Testis (tissue), 5 donors: Measurements from ENCODE around the gene NUDCD3. TPM values are rescaled to one million over a fixed set of nuclear protein-coding genes. Genes with fewer than 3 reads are reported as not detected.
A peak's percentile ranks its signal among the peaks of the same experiment; 100 is the strongest.

Source experiments
- DNase-seq: peaks from one replicate; pipeline ENCODE4 v3.0.0-alpha.2; 2019
- H3K27ac ChIP-seq, 2 donors: fragments of 200-600 bp; sonication (generic); one replicate each; pipeline ENCODE4 v1.5.1; 2019
- H3K27me3 ChIP-seq: fragments of 200-600 bp; sonication (generic); one replicate; pipeline ENCODE4 v1.5.1; 2019
- H3K36me3 ChIP-seq: fragments of 200-600 bp; sonication (generic); one replicate; pipeline ENCODE4 v1.5.1; 2017; ENCODE audit warnings: low read depth; ENCODE audit errors: missing control alignments
- H3K4me1 ChIP-seq: fragments of 200-600 bp; sonication (generic); one replicate; pipeline ENCODE4 v1.5.1; 2019
- H3K4me3 ChIP-seq, 2 donors: fragments of 200-600 bp; sonication (generic); one replicate each; pipeline ENCODE4 v1.5.1; 2017 to 2019
- H3K9me3 ChIP-seq: fragments of 200-600 bp; sonication (generic); one replicate; pipeline ENCODE4 v1.5.1; 2017
- POLR2A ChIP-seq: fragments of 450-650 bp; IDR thresholded peaks from one replicate; pipeline ENCODE4 v1.6.1; 2017; ENCODE audit warnings: antibody characterized with exemption, mild to moderate bottlenecking, moderate library complexity
- WGBS, 2 donors: methylation state at CpG; one replicate each; pipeline ENCODE4 v1.1.5; 2018; 5-methylcytosine and 5-hydroxymethylcytosine counted together
- intact Hi-C: fragments of 100-400 bp; cut with DNase I; formaldehyde crosslinking; loops from one replicate; pipeline ENCODE4 v1.15.1; 2023; ENCODE audit warnings: low total_unique reads
- long read RNA-seq, 2 donors: transcript quantifications; one replicate each; lab custom pipeline, GENCODE V29; 2026
- polyA plus RNA-seq: library from polyadenylated mRNA; stranded (reverse); fragments of 350-450 nt; fragmentation: Illumina TruSeq; extraction: RNeasy Lipid Tissue Mini Kit (QIAGEN cat#74804); gene quantifications from one replicate; pipeline ENCODE4 v1.2.3, GENCODE V29; 2014; ENCODE audit warnings: low read depth, low replicate concordance; ENCODE audit not compliant: insufficient read depth
- total RNA-seq, 2 donors: library from RNA; depleted of rRNA; stranded (reverse); fragments of >200 nt; gene quantifications; one replicate each; pipeline ENCODE4 v1.2.3, GENCODE V29; 2016
- TF ChIP-seq, protein P1 (sequence below), 3 experiments: fragments of 450-650 bp in 2 of 3; fragments of 200-600 bp in 1 of 3; sonication (generic) in 1 of 3; IDR thresholded peaks; one replicate each; pipeline ENCODE4 v1.5.1; 2016 to 2019; ENCODE audit warnings: antibody characterized with exemption in 3 of 3, mild to moderate bottlenecking in 2 of 3, moderate library complexity in 1 of 3

Gene NUDCD3
- 10 to 100 TPM; 50.6 to 54.6 TPM for total RNA-seq
- 112 TPM for polyA plus RNA-seq
- long read RNA-seq, donor 1, full-length matches to known transcripts = 8 of 25 reads
- long read RNA-seq, donor 1, partial matches to known transcripts = 17 of 25 reads
- long read RNA-seq, donor 1, other reads (novel, unspliced or antisense) = 0 of 25 reads
- long read RNA-seq, donor 2, full-length matches to known transcripts = 10 of 21 reads
- long read RNA-seq, donor 2, partial matches to known transcripts = 11 of 21 reads
- long read RNA-seq, donor 2, other reads (novel, unspliced or antisense) = 0 of 21 reads

DNA sequence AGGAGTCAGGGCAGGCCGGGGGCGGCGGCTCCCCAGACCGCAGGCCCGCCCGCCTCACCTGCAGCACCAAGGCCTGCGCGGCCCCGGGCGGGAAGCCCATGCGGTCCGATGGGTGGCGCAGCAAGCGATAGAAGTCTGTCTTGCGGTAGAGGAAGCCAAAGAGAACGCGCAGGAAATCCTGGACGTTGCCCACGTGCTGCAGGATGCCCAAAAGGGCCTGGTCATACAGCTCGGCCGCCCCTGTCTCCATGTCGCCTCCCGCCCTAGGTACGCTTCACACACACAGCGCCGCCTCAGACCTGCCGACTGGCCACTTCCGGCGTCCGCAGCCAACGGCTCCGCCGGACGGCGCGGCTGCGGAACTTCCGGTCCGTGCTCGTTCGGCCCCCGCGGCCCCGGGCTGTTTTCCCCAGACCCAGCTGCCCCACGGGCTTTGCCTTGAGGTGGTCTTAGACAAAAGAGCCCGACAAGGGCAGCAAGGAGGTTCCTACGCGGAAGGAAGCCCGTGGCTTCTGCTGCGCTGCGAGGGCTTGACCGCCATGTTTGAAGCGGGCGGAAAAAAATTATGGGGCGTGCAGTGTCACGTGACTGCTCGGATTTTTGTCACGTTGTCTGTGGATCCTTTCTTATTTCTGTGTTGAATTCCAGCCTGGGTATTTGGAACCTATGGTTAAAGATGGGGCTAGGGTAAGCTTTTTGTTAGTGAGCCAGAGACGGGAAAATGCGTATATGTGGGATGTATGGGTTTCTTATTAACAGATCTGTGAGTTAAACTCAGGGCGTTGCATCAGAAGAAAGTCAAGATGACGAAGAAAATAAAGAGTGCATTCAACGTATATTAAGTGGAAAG, at the start of gene NUDCD3:
Gene NUDCD3, minus strand, starts transcription at position 308 of the 850 bp plus-strand sequence. Its CDS starts 58 bp downstream, at position 250.
- H3K27ac ChIP-seq = peak within 1 kb of the TSS; percentile 94 to 97
- peaks cover 14% of the 10 kb centered on the region for H3K4me1 ChIP-seq
- H3K36me3 ChIP-seq = no peaks in the 10 kb centered on the region
- peak within 1 kb of the TSS; percentile 70 to 91 for H3K4me3 ChIP-seq
- intact Hi-C loops = no loop called here
- no peaks in the 10 kb centered on the region for H3K9me3 ChIP-seq
- no peak for TF ChIP-seq POLR2A
- TF ChIP-seq, protein P1, sequence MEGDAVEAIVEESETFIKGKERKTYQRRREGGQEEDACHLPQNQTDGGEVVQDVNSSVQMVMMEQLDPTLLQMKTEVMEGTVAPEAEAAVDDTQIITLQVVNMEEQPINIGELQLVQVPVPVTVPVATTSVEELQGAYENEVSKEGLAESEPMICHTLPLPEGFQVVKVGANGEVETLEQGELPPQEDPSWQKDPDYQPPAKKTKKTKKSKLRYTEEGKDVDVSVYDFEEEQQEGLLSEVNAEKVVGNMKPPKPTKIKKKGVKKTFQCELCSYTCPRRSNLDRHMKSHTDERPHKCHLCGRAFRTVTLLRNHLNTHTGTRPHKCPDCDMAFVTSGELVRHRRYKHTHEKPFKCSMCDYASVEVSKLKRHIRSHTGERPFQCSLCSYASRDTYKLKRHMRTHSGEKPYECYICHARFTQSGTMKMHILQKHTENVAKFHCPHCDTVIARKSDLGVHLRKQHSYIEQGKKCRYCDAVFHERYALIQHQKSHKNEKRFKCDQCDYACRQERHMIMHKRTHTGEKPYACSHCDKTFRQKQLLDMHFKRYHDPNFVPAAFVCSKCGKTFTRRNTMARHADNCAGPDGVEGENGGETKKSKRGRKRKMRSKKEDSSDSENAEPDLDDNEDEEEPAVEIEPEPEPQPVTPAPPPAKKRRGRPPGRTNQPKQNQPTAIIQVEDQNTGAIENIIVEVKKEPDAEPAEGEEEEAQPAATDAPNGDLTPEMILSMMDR (IDR thresholded peaks at IDR 0.05) = peak in 2 of 3 experiments; percentile 2 to 22
- 0 to 1% methylated on average over 18 to 61 of the region's 63 CpGs for WGBS, 2 donors
- peak; percentile 92 for DNase-seq
- H3K27me3 ChIP-seq = no peaks in the 10 kb centered on the region

DNA sequence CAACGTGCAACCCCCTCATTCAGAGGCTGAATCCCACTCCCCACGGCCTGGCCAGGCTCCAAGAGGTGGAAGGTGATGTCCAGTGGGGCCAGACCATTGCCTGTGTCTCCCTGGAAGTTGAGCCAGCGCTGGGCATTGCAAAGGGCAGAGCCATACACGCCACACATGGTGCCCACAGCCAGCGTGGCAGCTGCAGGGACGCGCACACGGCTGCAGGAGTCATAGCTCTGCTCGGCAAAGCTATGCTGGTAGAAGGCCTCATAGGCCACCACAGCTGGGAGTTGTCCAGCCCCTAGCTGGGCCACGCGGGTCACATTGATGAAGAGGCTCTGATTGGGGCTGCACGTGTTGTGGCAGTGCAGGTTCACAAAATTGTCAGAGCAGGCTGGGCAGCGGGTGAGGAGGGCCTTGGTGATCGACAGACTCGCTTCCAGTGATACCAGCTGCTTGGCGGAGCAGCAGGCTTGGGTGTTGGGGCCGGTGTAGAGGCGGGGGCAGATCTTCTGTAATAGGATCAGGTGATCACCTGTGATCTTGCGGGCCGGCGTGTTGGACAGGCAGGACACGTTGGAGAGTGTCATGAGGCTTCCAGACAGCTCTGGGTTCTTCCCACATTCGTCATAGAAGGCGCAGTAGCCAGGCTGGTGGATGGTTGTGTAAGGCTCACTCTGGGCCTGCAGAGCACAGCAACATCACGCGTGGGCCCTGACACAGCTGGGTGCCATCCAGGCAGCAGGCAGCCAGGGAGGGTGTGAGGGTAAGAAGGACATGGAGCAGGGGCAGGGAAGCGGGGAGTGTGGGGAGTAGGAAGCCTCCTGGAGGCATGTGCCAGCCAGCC, 49.4 kb upstream of the NUDCD3 start:
- no peak overlapping the region for H3K4me3 ChIP-seq
- intact Hi-C loops = no loop called here
- no peak for TF ChIP-seq POLR2A
- TF ChIP-seq, protein P1 (IDR thresholded peaks at IDR 0.05) = no peak
- H3K36me3 ChIP-seq = no peaks in the 10 kb centered on the region
- no peak overlapping the region for H3K27ac ChIP-seq
- no peaks in the 10 kb centered on the region for H3K4me1 ChIP-seq
- H3K27me3 ChIP-seq = no peaks in the 10 kb centered on the region
- 80 to 93% methylated on average over 5 to 27 of the region's 27 CpGs for WGBS, 2 donors
- no peaks in the 10 kb centered on the region for H3K9me3 ChIP-seq
- no peak for DNase-seq

DNA sequence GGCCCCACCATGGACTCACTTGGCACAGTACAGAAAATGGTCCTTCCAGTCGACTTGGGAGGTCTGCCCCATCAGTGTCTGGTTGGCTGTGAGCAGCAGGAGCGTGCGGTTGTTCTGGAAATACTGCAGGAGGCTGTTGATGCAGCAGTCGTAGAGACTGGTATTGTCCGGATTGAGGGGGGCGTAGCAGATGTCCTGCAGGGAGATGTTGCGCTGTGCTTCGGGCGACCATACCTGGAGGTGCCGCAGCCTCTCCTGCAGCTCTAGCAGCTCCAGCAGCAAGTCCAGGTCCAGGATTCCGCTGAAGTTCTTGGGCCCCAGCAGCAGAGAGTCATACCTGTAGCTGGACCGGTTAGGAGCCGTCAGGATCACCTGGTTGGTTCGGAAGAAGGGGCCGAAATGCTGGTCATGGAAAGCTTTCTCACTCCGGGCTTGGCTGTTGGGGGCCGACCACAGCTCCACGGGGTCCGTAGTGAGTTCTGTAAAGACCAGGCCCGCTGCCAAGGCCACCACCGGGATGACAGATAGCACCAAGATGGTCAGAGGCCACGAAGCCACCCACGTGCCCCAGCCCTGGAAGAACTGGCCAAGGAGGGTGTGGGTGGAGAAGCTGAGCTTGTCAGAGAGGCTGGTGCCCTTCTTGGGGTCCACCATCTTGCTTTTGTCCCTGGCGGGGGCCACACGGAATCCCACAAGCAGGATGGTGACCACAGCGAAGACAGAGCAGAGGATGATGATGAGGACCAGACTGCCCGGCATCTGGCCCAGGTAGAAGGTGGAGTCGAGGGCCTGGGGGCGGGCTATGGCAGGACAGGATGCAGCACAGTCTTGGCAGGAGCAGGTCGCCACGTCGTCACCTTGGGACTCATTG, 48.6 kb upstream of the NUDCD3 start:
- intact Hi-C loops = no loop called here
- H3K9me3 ChIP-seq = no peaks in the 10 kb centered on the region
- H3K27ac ChIP-seq = no peak overlapping the region
- WGBS, 2 donors = 69 to 93% methylated on average over 4 to 32 of the region's 32 CpGs
- no peak overlapping the region for H3K4me3 ChIP-seq
- no peaks in the 10 kb centered on the region for H3K36me3 ChIP-seq
- no peaks in the 10 kb centered on the region for H3K27me3 ChIP-seq
- H3K4me1 ChIP-seq = no peaks in the 10 kb centered on the region
- TF ChIP-seq, protein P1 (IDR thresholded peaks at IDR 0.05) = no peak
- no peak for DNase-seq

DNA sequence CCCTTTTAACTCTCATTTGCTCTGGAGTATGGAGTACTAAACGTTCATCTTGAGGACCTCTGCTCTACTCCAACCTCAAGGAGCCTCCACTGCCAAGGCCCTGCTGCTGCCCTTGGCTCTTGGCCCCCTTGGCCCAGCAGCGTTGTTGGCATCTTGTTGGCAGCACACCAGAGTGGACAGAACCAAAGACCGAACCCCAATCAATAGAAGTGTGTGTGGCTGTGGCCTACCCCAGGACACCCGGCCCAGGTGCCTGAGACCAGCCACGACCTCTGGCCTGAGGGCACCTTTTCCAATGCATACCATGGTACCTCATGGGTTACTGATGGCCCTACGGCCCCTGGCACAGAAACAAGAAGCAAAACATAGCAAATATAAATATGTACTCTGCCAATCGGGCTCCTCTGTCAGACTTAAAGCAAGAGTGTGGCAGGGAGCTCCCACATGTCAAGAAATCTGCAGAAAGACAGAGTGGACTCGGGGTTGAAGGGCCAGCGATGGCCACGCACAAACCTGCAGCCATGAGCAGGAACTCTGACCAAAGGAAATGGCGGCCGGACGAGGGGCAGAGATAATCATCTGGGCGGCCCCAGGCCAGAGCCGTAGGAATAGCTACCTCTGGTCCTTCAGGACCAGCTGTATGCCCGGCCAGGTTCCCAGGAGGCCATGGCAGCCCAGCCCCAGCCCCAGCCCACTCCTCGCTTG, 47.8 kb upstream of the NUDCD3 start:
- H3K9me3 ChIP-seq = no peaks in the 10 kb centered on the region
- H3K4me3 ChIP-seq = no peak overlapping the region
- no peak for DNase-seq
- intact Hi-C loops = no loop called here
- WGBS, 2 donors = 83 to 89% methylated on average over 9 to 17 of the region's 17 CpGs
- no peaks in the 10 kb centered on the region for H3K4me1 ChIP-seq
- H3K36me3 ChIP-seq = no peaks in the 10 kb centered on the region
- no peaks in the 10 kb centered on the region for H3K27me3 ChIP-seq
- TF ChIP-seq POLR2A = no peak
- TF ChIP-seq, protein P1 (IDR thresholded peaks at IDR 0.05) = no peak
- H3K27ac ChIP-seq = no peak overlapping the region
